ENCODE results near the gene PPARD. TPM values are rescaled to one million over a fixed set of nuclear protein-coding genes. Genes with fewer than 3 reads are reported as not detected.

PPARD gene
- total and polyA plus RNA-seq, 2 experiments from 2014 or later = 17.1 to 34.0 TPM

DNA sequence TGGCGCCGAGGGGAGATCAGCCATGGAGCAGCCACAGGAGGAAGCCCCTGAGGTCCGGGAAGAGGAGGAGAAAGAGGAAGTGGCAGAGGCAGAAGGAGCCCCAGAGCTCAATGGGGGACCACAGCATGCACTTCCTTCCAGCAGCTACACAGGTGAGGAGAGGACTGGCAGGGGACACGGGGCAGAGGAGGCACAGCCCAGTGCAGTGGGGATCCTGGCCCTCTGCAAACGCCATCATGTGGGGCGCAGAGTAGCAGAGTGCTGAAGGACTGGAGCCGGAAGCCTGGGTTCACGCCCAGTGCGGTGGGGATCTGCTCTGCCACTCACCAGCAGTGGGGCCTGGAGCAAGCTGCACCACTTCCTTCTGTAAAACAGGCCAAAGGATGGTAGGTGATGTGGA is 68.7 kb downstream of the PPARD start:
- no peak overlapping the region for H3K4me3 ChIP-seq
- no peaks in the 10 kb centered on the region for H3K27me3 ChIP-seq
- H3K27ac ChIP-seq = no peak overlapping the region
- no peak for DNase-seq (ENCODE audit: low read depth in 1 of 2, low spot score in 1 of 2)
- TF ChIP-seq, protein P1, sequence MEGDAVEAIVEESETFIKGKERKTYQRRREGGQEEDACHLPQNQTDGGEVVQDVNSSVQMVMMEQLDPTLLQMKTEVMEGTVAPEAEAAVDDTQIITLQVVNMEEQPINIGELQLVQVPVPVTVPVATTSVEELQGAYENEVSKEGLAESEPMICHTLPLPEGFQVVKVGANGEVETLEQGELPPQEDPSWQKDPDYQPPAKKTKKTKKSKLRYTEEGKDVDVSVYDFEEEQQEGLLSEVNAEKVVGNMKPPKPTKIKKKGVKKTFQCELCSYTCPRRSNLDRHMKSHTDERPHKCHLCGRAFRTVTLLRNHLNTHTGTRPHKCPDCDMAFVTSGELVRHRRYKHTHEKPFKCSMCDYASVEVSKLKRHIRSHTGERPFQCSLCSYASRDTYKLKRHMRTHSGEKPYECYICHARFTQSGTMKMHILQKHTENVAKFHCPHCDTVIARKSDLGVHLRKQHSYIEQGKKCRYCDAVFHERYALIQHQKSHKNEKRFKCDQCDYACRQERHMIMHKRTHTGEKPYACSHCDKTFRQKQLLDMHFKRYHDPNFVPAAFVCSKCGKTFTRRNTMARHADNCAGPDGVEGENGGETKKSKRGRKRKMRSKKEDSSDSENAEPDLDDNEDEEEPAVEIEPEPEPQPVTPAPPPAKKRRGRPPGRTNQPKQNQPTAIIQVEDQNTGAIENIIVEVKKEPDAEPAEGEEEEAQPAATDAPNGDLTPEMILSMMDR (IDR thresholded peaks at IDR 0.05; ENCODE audit: low read depth, low read length) = no peak
- peaks cover 3% of the 10 kb centered on the region for H3K36me3 ChIP-seq
- H3K9me3 ChIP-seq (ENCODE audit: low read depth) = no peaks in the 10 kb centered on the region
- H3K4me1 ChIP-seq (ENCODE audit: low read depth) = no peaks in the 10 kb centered on the region

DNA sequence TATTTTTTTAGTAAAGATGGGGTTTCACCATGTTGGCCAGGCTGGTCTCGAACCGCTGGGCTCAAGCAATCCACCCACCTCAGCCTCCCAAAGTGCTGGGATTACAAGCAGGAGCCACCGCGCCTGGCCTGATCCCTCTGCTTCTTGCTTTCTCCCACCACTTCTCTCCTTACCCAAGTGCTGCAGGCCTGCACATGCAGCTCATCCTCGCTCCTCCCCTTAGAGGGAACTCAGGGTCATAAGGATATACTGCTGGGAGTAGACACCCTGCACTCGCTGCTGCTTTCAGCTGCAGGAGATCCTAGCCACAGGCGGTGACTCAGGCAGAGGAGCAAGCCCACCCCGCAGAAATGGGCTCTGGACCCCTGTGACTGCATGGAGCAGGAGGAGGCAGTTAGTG is 69.7 kb downstream of the PPARD start:
- peaks cover 3% of the 10 kb centered on the region for H3K36me3 ChIP-seq
- TF ChIP-seq, protein P1 (IDR thresholded peaks at IDR 0.05; ENCODE audit: low read depth, low read length) = no peak
- H3K9me3 ChIP-seq (ENCODE audit: low read depth) = no peaks in the 10 kb centered on the region
- no peaks in the 10 kb centered on the region for H3K4me1 ChIP-seq (ENCODE audit: low read depth)
- no peak overlapping the region for H3K27ac ChIP-seq
- no peaks in the 10 kb centered on the region for H3K27me3 ChIP-seq
- DNase-seq (ENCODE audit: low read depth in 1 of 2, low spot score in 1 of 2) = no peak
- no peak overlapping the region for H3K4me3 ChIP-seq

DNA sequence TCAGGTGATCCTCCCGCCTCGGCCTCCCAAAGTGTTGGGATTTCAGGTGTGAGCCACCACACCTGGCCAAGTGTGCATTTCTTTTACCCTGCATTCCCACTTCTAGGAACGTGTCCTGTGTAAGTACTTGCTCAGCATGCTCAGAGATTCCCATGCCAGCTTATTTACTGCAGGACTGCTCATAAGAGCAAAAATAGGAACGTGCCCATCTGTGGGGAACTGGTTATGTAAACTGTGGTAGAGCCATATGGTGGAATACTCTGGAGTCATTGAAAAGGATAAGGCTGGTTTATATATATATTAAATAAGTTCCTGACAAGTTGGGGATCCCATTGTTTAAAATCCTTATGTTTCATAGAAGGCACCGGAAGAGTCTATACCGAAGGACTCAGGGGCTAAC is 71.6 kb downstream of the PPARD start:
- Histone ChIP-seq H3K36me3 (peaks cover 7% of the 10 kb centered on the region), H3K27ac (no peak overlapping the region), H3K4me1 (ENCODE audit: low read depth) (no peaks in the 10 kb centered on the region), H3K27me3 (no peaks in the 10 kb centered on the region), H3K9me3 (ENCODE audit: low read depth) (no peaks in the 10 kb centered on the region), H3K4me3 (no peak overlapping the region)
- no peak for DNase-seq (ENCODE audit: low read depth in 1 of 2, low spot score in 1 of 2)
- TF ChIP-seq, protein P1 (IDR thresholded peaks at IDR 0.05; ENCODE audit: low read depth, low read length) = no peak

DNA sequence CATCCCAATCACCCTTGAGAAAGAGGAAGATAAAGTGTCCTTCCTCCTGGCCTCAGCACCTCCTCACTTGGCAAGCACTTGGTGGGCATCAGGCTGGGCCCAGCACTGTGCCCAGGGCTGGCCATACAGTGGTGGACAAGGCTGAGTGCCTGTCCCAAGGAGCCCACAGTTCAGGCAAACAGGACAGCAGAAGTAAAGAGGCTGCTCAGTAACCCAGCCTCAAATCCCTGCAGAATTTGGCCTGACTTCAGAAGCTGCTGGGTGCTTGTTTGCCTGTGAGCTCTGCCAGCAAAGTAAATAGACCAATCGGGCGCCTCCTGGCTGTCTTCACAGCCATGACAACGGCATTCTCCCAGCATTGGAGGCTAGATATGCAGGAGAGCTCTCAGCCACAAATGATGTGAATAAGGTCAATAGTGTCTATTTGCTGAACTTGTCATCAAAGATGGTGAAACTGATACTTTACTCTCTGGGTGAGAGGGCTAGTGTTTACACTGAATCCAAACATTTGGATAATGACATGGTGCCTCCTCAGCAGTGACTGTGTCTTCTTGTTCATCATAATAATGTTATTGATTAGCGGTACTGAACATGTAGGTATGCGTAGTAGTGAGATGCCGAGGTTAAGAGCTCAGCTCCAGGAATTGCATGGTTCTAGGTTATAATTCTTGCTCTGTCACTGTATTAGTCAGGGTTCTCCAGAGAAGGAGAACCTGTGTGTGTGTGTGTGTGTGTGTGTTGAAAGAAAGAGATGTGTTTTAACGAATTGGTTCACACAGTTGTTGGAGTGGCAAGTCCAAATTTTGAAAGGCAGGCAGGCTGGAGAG is 72.9 kb downstream of the PPARD start:
- TF ChIP-seq, protein P1 (IDR thresholded peaks at IDR 0.05; ENCODE audit: low read depth, low read length) = peak; percentile 63
- peaks cover 7% of the 10 kb centered on the region for H3K36me3 ChIP-seq
- H3K9me3 ChIP-seq (ENCODE audit: low read depth) = no peaks in the 10 kb centered on the region
- DNase-seq (ENCODE audit: low read depth in 1 of 2, low spot score in 1 of 2) = peak; percentile 80 to 89
- no peaks in the 10 kb centered on the region for H3K27me3 ChIP-seq
- no peaks in the 10 kb centered on the region for H3K4me1 ChIP-seq (ENCODE audit: low read depth)
- no peak overlapping the region for H3K27ac ChIP-seq
- H3K4me3 ChIP-seq = no peak overlapping the region

DNA sequence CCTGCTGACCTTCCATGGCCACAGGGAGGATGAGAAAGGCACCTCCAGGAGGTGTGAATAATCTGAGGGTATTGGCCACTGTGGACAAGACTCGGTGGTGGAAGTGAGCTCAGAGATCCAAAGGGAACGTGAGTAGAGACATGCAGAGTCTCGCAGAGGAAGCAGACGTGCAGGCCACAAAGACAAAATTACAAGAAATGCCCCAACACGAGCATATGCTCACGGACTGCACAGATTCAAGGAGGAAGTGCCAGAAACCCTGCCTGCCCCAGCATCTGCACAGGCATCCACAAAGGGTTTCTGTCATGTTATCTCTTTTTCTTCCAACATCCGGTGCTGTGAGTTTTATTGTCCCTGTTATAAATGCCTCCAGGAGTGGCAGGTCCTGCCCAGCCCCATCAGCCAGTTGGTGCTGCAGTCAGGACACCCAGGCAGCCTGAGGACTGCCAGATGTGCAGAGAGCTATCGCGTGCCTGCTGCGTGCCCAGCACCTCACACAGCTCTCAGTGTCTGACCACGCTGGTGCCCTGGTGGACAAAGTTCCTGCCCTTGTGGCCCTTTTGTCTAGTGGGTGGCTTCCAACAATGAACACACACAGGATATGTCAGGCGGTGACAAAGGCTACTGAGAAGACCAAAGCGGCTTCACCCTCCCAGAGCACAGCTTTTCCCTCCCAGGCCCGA is 75.8 kb downstream of the PPARD start:
- no peaks in the 10 kb centered on the region for H3K27me3 ChIP-seq
- no peak overlapping the region for H3K27ac ChIP-seq
- no peaks in the 10 kb centered on the region for H3K9me3 ChIP-seq (ENCODE audit: low read depth)
- H3K4me1 ChIP-seq (ENCODE audit: low read depth) = no peaks in the 10 kb centered on the region
- no peak overlapping the region for H3K4me3 ChIP-seq
- H3K36me3 ChIP-seq = peaks cover 4% of the 10 kb centered on the region
- no peak for DNase-seq (ENCODE audit: low read depth in 1 of 2, low spot score in 1 of 2)
- TF ChIP-seq, protein P1 (IDR thresholded peaks at IDR 0.05; ENCODE audit: low read depth, low read length) = no peak

Data from cardiac muscle cell (in vitro differentiated cells and primary cell).